T-helper 2 cell (primary cell): ENCODE results near the gene EPN1.
"Not testable (repeated sequence)": the region's sequence is repeated elsewhere in the genome, so short reads cannot be mapped to it uniquely, and the experiment has no call there.

ENCODE experiments used
- DNase-seq, 5 experiments: peaks; one replicate each; pipeline versions ENCODE4 v3.0.0 to v3.0.0-alpha.2; 2012 to 2022

Gene EPN1

DNA sequence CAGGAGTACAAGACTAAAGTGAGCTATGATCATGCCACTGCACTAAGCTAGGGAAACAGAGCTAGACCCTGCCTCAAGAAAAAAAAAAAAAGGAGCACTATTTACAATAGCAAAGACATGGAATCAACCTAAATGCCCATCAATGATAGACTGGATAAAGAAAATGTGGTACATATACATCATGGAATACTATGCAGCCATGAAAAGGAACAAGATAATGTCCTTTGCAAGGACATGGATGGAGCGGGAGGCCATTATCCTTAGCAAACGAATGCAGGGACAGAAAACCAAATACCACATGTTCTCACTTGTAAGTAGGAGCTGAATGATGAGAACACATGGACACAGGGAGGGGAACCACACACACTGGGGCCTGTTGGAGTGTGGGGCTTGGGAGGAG, 55.4 kb downstream of the EPN1 start:
- not testable (repeated sequence) for DNase-seq

- no peak for DNase-seq
These were observed 63.3 kb downstream of the EPN1 start, which contains the start of gene NLRP9 for GRCh38 chr19:55738302-55738701. TSS of gene NLRP9 (minus strand) at chr19:55738402. CDS start at chr19:55738374, 28 bp downstream.

DNA sequence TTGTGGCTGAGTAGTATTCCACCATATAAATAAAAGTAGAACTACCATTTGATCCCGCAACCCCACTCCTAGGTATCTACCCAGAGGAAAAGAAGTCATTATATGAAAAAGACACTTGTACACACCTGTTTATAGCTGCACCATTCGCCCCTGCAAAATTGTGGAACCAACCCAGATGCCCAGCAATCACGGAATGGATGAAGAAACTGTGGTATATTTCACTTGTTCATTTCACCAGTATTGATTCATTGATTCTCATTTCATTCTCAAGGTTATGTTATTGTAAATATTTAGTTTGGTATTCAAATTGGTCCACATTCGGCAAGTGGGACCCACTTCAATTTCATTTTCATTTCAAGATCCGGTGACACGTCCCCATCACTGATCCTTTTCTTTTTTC, 75.7 kb downstream of the EPN1 start:
- no peak for DNase-seq

GRCh38 chr19:55753401-55753800, 78.4 kb downstream of the EPN1 start:
- DNase-seq, result no peak

DNA sequence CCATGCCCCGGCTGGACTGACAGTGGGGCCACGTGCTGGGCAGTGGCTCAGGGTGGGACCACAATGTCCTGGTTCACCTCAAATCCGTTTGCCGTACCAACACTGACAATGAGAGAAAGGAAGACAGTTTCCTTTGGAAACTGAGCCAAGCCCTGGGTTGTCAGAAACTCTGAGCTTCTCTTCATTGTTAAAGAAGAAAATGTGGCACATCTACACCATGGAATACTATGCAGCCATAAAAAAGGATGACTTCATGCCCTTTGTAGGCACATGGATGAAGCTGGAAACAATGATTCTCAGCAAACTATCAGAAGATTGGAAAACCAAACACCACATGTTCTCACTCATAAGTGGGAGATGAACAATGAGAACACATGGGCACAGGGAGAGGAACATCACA, 81.8 kb downstream of the EPN1 start:
- not testable (repeated sequence) for DNase-seq

- DNase-seq, result not testable (repeated sequence)
These were observed 83.8 kb downstream of the EPN1 start, which contains the start of gene RFPL4A for GRCh38 chr19:55758797-55759196. TSS of gene RFPL4A (plus strand) at chr19:55759097. CDS start at chr19:55761801, 2,704 bp downstream.
